EH (cell line): ENCODE results near the gene TFDP2.

Experiments used
- DNase-seq: peaks from one replicate; pipeline ENCODE4 v3.0.0-alpha.2; 2015; ENCODE audit warnings: low read depth

The TFDP2 gene

DNA sequence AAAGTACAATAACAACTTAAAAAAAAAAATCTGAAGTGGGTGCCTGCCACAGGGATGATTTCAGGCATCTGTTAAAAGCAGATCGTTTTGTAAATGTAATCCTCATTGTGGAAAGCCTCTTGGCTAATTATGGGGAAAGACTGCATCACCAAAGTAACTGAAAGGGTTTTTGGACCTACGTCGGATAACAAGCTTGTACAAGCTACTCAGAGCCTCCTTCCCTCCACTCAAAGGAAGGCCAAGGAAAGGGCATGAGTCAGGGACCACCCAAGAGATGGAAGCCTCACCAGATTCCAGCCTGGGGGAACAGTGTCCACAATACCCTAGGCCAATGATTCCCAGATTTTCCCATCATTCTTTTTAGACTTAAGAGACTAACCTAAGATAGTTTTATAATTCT lies 188.6 kb downstream of the TFDP2 start:
- DNase-seq: peak; percentile 77

- peak; percentile 91 for DNase-seq
Measured at GRCh38 chr3:141959589-141960554, 189.5 kb downstream of the TFDP2 start.

DNA sequence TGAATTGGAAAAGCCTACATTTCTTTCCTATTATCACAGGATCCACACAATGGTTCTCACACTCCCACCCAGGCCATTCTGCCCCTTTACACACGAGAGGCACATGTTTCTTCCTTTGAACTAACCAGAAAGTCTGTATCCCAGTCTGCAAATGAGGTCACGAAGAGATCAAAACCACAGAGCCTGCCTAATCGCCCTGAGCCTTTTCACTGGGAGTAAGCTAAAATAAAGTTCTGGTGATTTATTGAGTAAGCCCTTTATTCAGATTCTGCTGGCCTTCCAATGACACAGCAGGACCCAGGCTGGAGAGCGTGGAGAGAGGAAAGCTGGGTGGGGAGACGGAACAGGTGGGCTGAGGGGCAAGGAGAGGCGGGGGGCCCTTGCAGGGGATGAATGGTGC lies 194.2 kb downstream of the TFDP2 start:
- DNase-seq: peak; percentile 65

DNA sequence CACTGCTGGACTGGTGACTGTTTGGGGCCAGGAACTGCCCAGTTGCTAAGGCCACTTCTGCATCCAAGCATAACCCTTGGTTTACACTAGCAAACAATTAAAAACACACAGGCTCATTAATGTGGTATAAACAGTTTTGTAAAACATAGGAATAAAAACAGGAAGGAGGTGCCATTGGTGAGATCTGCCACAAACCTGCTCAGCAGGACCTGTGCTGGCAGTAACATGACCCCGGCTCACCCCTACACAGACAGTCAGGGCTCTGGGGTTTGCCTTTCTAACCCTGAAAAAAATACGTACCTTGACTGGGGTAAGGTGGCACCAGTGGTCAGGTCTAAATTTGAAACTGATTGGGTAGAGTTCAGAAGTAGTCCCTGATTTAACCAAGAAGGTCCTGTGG lies 196.7 kb downstream of the TFDP2 start:
- no peak for DNase-seq

- peak; percentile 17 for DNase-seq
Measured at GRCh38 chr3:141950572-141951493, 198.5 kb downstream of the TFDP2 start.

DNA sequence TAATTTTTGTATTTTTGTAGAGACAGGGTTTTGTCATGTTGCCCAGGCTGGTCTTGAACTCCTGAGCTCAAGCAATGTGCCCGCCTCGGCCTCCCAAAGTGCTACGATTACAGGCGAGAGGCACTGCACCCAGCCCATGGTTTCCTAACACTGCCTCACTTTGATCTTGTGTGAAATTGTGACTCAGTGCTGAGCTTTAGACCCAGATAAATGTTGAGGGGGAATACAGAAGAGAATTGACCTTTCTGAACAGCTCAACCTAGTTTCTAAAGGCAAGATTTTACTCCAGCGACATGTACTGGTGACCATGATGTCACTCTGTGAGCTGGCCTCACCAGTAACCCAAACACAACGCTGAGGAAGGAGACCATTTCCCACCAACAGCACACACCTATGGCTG lies 199.4 kb downstream of the TFDP2 start:
- no peak for DNase-seq

GRCh38 chr3:141949399-141949798 lies 199.9 kb downstream of the TFDP2 start:
- DNase-seq: no peak

DNA sequence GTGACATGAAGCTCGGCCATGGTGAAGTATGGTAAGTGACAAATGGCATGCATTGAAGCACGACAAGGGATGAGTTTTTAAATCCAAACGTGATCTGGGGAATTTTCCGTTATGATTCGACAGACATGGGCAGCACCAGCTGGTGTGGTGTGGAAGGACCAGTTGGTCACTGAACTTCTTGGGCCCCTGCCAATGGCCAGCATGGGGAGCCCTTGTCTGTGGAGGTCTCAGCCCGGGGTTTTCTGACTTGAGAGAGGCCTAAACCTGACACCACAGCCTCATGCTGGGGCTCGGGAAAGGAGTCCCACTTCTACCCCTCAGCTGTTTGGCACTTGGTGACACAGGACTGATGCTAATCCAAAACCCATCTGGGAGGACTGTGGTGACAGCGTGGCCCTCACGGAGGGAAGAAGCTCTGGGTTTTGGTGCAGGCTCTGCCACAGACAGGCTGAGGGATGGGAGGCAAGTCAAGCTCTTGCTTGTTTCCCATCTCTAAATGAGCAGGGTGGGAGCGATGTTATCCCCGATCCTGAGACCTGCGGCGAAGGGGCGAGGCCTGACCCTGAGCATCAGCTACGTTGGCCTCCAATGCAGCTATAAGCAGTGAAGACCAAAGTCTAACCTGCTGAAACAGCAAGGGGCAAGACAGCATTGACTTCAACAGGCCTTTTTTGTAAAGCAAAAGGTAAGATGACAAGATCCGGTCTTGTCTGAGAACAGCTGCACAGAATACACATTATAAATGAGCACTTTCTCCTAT lies 203.4 kb downstream of the TFDP2 start:
- no peak for DNase-seq

DNA sequence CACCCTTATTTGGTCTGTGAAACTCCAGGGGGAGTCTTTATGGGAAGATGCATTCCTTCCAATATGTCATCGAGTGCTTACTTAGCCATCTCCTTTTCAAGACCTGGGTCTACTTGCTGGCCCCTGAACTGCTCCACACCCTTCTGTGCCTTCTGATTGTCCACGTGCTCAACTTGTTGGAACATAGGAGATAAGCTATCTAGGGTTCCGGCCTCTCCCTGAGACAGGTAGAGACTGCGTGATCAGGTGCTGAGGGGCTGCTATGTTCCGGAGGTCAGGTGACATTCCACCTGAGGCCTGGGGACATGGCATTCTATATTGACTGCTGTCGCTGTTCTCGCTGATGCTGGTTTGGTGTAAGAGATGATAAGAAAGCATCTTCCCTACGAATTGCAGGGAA lies 207.3 kb downstream of the TFDP2 start:
- no peak for DNase-seq

GRCh38 chr3:141941093-141941492 lies 208.3 kb downstream of the TFDP2 start:
- DNase-seq: no peak

GRCh38 chr3:141940194-141940776 lies 209.1 kb downstream of the TFDP2 start:
- DNase-seq: peak; percentile 92

- DNase-seq: no peak
Measured at GRCh38 chr3:141939759-141940158, 209.6 kb downstream of the TFDP2 start.

- no peak for DNase-seq
Measured at GRCh38 chr3:141938011-141938500, 211.3 kb downstream of the TFDP2 start.

GRCh38 chr3:141934354-141934753 lies 215.0 kb downstream of the TFDP2 start:
- DNase-seq: no peak

DNA sequence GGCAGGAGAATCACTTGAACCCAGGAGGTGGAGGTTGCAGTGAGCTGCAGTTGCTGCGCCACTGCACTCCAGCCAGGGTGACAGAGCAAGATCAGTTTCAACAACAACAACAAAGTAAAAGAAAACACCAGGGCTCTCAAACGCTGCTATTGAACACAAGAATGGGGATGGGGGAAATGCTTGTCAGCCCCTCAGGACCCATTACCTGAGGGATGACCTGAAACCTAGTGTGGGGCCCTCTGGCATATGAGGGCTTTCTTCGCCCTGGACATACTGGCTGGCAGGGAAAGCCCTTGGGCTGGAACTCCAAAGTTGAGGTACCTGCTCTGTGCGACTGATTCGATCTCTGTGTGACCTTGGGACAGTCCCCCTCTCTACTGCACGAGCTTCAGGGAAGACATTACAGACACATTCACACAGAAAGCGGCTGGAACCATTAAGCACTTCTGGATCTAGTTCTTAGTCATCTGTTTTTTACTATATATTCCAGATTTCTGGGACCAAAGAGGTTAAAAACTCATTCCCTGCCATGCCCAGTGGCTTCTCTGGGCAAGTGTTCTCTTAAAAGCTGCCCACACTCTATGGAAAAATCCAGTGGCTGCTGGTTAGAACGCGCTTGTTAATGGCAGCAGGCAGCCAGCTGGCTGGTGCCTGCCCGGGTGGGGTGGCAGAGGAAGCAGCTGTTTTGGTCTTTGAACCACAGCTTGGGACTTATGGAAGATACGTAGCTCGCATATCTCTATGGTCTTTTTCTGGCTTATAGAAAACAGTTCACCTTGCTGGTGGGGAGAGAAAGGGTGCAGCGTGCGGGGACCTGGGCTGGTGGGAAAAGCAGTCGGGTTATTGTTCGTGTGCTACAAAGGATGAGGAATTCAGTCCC lies 215.7 kb downstream of the TFDP2 start:
- no peak for DNase-seq

GRCh38 chr3:141930801-141931200 lies 218.5 kb downstream of the TFDP2 start:
- no peak for DNase-seq

DNA sequence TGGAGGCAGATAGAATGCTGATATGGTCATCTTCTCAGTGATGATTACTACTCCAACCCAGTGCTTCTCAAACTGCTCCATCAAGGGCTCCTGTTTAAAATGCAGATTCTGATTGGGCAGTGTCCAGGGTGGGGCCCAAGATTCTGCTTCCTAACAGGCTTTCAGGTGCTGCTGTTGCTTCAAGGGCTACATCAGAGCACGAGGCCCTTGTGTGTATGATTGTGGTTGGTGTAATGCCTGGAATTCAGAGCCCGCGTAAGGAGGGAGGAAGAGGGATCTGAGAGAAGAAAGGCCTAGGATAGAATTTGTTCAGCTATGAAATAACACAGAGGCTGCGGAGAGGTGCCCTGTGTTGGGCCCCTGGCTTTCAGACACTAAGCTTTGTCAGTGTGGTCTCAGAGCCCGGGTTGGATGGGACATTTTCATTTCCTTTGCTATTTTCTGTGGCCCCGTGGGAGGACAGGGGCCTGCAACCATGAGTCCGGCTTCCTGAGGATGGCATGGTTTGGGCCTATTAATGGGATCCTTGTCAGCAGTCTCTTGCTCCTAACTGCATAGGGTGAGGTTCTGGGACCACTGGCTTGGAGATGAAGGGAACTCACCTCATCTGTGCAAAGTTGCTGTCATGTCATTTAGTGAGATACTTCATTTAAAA lies 219.9 kb downstream of the TFDP2 start:
- DNase-seq: no peak

GRCh38 chr3:141928631-141929270 lies 220.6 kb downstream of the TFDP2 start:
- no peak for DNase-seq

DNA sequence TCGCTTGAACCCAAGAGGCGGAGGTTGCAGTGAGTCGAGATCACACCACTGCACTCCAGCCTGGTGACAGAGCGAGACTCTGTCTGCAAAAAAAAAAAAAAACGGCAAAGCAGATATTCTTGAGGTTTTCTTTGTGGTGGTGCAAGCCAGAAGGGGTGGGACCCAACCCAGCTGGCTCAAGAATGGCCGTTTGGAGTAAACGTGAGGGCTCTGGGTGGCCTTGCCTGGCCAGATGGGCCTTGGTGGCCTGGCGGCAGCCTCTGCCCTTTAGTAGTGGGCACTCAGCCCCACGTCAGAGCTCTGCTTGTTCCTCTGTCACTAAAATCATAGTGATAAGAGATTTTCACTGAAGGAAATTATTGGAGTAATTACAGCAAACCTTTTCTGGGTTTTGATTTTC lies 222.4 kb downstream of the TFDP2 start:
- DNase-seq: no peak
